Endometrial microvascular endothelial cells (primary cell): ENCODE results near the gene BMPER. TPM values are rescaled to one million over a fixed set of nuclear protein-coding genes. Genes with fewer than 3 reads are reported as not detected.

ENCODE experiments used
- in situ Hi-C: cut with HindIII; loops from 2 replicates; pipeline ENCODE4 v1.10.0; 2017; ENCODE audit warnings: low sequenced_read_pairs, low pct_unique_long_range_greater_than_20kb; ENCODE audit errors: inconsistent ontology term
- total RNA-seq: library from RNA; depleted of rRNA; stranded (reverse); fragments of >200 nt; gene quantifications from one replicate; pipeline ENCODE4 v1.2.3, GENCODE V29; 2015; ENCODE audit errors: inconsistent ontology term

The BMPER gene
- total RNA-seq, 1 donor from 2014 or later = not detected

DNA sequence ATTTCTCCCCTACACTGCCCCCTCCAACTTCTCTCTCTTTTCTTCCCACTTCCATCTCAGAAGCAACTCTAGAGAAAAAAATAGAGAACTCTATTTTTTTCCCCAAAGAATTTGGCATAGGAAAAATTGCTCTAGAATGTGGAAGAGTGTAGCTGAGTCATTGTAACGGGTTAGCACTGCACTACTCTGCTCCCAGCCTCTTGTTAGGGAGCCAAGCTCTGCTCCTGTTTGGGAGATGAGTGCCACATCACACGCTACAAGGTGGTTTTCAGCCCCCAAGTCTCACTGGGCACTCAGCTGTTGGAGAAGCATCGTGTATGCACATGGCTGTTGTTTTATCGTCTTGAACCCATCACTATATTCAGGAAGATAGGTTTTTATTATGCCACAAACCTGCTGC is 136.4 kb downstream of the BMPER start:
- in situ Hi-C loops = no loop called here

DNA sequence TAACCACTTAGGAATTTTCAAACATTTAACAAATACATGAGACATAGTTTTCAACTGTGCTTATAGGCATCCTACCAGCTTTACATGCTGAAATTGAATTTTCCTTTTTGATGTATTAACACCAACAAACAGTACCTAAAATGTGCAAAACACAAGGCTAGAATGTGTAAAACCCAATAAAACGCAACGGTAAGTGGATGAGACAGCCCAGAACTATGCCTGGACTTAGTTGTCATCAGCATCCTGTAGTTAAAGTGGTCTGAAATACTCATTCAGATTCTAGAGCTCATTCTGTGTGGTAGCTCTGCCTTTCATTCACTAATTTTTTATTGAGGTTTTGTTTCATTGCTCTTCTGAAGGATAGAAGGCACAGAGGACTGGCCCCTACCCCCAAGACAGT is 137.1 kb downstream of the BMPER start:
- in situ Hi-C loops = no loop called here

DNA sequence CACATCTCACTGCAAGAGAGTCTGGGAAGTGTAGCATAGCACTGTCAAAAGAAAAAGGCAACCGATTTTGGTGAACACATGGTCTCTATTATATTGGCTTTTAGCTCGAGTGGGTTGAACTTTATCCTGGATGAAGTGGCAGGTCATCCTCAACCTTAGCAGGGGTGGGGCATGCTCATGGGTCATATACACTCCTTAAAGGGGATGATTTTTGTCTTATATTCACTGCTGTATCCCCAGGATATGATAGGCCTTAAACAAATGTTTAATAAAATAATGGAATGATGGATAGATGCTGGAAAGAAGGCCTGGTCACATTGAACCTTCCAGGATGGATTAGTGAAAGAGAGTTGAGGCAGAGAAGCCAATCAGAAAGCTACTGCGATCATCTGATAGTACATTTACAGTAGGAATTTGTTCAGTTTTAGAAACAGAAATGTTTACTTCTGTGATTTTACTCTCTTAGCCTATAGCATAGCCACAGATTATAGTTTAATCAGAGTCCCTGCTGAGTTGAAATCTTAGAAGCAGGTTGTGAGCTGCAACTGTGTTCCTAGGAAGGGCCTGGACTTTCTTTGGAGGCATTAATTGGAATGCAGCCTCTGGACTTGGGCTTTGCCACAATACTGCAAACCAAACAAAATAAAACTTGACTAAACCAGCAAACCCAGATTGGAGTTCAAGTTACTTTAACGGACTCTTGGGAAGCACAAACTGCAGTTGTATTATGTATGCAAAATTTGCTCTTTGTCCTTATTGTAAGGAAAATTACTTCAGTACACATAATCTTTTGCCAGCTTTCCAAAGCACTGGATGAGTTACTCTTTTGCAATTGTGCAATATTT is 138.3 kb downstream of the BMPER start:
- in situ Hi-C loops = no loop called here

DNA sequence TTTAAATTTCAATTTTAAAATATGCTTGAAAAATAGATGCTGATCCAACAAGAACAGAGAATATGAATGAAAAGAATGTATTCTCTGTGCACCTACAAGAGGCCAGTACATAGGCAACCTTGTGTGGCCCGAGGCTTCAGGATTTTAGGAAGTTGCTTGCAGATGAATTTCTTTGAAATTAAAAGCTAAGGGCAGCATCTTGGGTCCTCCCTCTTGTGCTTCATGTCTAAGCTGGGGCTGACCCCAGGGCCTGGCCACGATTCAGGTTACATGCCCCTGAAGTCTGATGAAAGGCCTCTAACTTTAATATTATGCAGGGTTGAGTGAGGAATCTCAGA is 138.9 kb downstream of the BMPER start:
- in situ Hi-C loops = no loop called here

DNA sequence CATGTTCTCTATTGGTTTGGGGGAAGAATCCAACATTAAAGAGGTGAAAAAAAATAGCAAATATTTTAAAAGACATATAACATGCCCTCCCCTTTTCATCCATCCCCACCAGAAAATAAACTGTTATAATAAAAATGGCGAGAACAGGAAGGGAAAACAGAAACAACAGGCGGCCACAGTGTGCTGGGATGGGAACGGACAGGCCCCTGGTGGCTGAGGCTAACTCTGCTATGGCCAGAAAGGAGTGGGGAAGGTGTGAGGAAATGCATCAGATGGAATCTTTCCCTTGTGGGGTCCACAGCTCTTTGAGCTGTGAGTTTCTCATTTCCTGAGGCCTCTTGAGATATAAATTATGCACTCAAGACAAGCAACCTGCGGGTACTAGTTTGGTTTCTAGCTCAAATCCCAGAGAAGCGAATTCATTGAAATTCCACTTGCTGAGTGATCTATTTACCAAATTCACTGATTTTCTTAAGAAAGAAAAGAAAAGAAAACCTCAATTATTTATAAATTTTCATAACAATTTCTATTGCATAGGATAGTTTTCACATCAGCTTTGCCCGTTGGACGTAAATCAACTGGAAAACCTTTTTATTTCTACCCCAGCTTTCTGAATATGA is 139.5 kb downstream of the BMPER start:
- in situ Hi-C loops = no loop called here

DNA sequence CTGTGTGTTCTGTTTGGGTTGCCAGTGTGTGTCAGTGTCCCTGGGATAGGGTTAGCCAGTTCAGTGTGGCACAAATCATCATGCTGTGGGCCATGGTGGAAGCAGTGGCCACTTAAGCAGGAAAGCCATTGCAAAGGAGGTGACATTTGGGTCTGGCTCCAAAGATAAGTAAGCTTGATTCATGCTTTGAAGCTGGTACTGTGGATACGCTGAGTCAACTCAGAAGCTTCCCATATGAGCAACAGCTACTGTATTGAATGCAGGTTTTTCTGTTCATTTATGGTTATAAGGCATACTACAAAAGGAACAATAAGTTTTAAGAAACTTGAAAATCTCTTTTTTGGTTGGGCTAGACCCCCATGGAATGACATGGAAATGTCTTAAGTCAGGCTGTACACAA is 143.1 kb downstream of the BMPER start:
- in situ Hi-C loops = no loop called here

DNA sequence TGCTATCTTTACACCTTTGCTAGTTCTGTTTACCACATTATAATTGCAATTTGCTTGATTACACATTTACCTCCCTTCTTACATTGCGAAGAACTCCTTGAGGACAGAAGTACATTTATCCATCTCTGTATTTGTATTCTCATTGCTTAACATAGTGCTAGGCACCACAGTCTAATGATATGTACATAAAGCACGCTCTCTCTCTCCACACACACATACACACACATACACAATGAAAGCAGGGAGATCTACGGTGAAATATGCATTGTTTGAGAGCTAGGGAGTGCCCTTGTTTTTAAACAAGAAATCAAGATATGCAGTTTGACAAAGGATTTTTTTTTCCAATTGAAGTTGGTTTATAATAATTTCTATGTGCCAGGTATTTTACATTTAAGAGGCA is 148.7 kb downstream of the BMPER start:
- in situ Hi-C loops = no loop called here

DNA sequence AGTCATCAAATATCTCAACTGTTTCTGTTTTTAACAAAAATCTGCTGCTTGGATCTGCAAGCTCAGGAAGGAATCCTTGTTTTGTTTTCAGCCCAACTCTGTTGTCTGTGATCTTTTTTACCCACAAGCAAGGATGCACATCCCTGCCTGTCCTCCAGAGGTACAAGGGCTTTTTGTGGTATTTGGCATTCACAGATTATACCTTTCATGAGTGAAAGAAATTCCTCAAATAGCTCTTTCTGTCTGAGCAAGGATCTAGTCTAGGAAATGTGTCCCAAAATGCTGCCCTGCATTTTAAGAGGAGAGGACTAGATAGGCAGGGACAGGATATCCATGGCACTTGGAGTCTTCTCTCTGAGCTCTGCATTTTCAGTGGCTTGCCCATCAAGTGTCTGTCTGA is 151.8 kb downstream of the BMPER start:
- in situ Hi-C loops = no loop called here

DNA sequence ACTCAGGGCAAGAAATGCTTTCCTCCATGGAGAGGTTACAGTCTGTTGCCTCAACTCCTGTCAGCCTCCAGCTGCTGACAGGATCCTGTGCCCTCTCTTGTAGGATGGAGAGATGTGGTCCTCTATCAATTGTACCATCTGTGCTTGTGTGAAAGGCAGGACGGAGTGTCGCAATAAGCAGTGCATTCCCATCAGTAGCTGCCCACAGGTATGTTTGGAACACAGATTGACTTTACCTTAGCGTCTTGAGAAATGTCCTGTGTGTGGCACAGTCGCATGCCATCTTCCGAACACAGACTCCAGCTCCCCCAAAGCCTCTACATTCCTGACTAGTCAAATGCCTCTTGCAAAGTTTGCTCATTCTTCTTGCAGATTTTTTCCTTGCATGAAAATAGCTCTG is 152.6 kb downstream of the BMPER start:
- in situ Hi-C loops = no loop called here

DNA sequence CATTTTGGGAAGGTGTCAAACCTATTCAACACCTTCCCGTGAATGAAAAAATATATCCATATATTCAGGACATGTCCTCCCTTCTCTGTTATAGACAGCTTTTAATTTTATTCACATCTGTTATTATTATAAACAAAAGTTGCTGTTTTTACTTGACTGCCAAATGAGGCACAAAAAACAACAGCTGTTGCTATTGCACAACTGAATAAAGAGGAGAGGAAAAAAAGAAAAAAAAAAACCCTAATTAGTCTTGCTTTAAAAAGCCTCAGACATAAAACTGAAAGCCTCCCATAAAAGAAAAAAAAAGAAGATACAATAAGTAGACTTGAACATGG is 153.4 kb downstream of the BMPER start:
- in situ Hi-C loops = no loop called here

DNA sequence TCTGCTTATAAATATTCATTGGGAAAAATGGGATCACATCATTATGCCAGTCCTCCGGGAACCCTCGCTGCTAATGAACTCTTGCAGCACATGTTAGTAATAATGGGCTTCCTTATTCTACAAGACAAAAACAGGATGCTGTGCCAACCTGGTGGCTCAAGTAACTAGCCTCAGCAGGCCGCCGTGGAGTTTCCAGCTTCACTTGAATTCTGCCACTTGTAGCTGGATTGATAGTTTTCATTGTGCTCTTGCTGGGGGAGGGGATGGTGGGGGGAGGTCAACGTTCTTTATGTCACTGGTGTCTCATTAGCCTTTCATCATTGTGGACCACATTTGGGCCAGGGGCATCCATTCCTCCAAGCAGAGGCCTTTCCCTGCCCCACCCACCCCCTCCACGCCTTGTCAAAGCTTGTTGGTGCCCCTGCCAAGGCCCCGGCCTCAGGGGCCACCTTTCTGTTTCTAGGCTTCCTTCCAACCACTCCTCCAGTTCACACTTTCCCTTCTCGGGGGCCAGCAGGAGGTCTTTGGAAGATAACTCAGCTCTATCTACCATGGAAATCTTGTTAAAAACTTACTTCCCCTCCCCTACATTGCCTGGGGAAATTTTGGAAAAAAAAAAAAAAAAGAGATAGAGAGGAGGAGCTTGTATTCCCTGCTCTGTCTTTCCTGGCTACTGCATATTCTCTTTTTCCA is 153.9 kb downstream of the BMPER start:
- in situ Hi-C loops = no loop called here

DNA sequence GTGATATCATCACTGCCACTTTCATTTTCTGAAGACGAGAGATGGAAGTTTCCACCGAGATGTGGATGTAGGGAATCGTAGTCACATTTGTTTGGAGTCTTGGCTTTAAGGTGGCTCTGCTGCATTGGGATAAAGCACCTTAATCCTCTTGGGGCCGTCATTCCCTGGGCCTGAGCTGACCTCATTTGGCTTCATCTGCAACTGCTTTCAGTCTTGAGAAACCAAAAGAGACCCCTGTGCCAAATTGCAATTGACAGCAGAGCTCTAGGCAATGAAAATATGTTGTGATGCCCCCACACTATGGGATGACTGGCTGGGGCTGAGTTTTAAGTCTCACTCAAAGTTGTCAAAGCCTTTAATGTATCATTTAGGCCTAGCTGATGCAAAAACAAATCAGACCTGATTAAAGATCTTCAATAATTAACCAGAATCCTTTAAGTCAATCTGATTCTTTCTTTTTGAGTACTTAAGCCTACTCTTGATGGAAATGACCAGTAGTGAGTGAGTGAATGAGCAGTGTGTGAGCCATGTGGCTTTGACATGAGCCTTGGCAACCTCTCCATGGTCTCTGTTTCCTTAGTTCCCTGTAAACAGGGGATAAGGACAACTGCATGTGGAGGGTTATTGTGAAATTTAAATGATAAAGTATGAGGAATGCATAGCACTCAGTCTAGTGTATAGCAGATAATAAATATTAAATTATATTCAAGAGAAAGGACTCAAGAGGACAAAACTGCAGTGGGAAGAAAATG is 155.0 kb downstream of the BMPER start:
- in situ Hi-C loops = no loop called here

DNA sequence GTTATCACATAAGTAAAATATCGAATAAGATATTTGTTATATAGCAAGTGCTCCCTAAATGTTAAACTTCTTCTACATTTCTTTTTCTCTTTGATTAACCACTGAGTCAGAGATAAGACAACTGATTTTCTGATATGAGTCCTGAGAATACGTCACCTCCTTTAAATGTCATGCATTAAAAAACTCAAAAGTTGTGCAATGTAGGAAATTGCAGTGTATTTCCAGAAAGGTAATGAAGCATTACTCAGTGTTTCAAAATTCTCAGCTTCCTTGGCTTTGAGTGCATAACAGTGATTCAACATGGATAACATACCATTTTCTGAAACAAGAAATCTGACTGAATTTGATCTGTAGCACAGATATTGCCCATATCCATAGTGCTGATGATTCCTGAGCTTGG is 155.8 kb downstream of the BMPER start:
- in situ Hi-C loops = no loop called here

DNA sequence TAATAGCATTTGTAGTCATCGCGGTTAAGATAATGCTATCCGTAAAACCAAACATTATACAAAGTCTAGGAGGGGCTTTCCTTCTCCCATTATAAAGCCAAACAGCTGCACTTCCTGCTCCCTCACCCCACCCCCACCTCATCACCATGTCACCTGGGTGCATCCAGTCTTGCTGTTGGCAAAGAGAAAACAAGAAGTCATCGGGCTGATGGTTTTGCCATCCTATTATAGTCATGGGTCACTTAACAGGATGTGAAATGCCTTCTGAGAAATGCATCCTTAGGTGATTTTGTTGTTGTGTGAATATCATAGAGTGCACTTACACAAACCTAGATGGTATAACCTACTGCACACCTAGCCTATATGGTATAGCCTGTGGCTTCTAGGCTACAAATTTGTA is 157.0 kb downstream of the BMPER start:
- in situ Hi-C loops = no loop called here

DNA sequence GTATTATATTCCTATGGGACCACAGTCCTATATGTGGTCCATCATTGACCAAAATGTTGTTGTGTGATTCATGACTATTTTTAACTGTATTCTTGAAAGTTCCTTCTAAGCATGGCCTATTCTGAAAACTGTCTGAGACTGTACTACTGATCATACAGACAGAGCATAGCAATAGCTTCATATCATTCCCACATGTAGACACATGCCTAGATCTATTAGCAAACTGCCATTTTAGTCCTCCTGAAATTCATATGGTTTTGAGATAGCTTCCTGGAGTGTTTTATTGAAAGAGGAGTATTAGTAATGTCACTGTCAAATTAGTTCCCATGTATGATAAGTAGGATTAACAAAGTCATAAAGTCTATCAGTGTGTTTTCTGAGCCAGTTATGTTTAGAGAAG is 157.5 kb downstream of the BMPER start:
- in situ Hi-C loops = no loop called here

DNA sequence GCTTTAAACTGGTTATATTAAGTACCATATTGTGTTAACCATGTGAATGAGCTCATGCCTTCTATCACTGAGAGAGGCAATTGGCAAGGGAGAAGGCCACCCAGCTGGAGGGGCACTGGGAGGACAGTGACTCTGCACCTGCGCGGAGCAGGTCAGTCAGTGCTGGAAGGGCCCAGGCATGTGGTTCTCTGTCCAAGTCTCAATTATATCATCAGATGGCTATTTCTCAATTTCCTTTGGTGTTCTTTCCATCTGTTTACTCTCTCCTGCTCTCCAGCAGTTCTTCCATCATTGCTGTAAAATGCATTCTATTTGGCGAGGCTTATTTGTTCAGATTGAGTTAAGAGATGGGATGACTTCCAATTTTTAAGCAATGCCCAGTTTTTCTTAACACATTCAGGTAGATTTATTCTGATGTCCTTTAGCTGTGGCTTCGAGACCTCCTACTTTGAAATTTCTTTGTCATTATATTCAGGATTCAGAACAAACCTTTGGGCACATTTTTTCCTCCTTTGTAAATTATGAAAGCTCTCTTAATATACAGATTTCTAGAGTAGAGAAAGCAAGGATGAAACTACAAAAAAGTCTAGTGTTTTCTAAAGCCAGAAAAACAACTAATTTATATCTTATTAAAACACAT is 159.3 kb downstream of the BMPER start:
- in situ Hi-C loops = no loop called here

DNA sequence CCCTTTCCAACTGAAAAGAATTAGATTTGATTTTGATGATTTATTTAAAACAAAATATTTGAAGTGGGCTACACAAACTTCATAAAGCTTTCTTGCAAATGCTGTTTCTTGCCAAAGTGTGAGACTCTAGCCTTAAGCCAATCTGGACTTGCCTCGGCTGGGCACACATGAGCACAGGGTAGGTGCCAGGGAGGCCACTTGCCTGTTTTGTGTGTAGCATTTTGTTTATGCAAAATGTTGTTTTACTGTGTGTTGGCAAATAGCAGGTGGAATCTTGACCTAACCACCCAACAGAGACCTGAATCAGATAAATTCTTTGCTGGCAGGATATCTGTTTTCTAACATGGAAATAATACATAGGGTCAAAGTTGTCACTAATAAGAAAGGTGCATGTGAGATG is 161.1 kb downstream of the BMPER start:
- in situ Hi-C loops = no loop called here

DNA sequence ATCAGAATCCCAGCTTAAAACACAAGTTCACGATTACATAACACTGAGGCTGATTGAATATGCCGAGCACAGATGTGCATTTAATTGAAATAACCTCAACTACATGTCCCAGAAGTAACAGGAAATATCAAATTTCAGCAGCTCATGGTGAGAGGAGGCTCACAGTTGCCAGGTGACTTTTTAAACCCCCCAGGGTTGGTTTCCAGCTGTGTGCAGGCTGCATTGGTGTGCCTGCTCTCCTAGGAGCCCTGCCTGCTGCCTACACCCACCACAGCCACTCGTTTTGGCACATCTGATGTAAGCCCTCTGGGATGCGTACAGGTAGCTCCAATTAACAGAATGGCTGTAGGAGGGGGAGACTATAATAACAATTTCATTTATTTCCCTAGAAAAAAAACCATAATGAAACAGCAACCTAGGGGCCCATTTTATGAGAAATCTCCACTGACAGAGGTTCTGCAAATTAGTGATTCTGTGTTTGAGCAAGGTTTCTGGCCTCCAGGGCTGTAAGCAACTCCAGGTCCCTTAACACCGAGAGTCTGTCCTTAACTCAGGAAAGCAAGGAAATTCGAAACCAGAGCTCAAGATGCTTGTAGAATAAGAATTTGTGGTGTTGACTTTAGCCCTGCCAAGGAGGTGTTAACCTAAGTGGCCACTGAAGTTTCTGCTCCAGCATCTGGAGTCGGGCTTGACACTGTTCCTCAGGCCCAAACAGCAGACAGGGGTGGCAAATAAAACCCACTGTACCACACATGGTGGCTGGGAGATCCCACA is 161.9 kb downstream of the BMPER start:
- in situ Hi-C loops = no loop called here

DNA sequence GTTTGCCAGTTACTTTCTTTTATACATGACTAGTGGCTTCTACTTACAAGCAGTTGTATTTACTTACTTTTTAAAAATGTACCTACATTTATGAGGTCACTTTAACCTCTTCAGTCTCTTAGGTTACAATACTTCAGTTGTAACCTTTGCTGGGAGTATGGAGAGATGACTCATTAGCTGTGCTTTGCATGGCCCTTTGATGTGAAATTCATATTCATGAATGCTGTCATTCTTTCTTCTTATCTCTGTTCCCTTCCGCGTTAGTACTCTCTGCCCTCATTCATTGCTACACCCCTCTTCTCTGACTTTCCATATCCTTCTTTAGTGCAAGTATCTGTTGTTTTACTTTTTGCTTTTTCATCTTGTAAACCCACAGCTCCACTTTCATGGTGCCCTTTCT is 164.3 kb downstream of the BMPER start:
- in situ Hi-C loops = no loop called here
